Activated T-cell treated with anti-CD3 and anti-CD28 coated beads, Interleukin-2, amount 50 U/mL, for 1 hour (primary cell): ENCODE results near the gene KCNJ10.

Experiments used
- DNase-seq: peaks from one replicate; pipeline ENCODE4 v3.0.0-alpha.2; 2020

KCNJ10 gene

GRCh38 chr1:160082926-160083325, 13.0 kb upstream of the KCNJ10 start:
- no peak for DNase-seq

GRCh38 chr1:160082487-160082886, 12.5 kb upstream of the KCNJ10 start:
- no peak for DNase-seq

GRCh38 chr1:160081261-160081936, 11.4 kb upstream of the KCNJ10 start, which contains the start of gene KCNJ9:
TSS of gene KCNJ9 (plus strand) at chr1:160081538. CDS start at chr1:160084031, 2,493 bp downstream.
- no peak for DNase-seq

- no peak for DNase-seq
These were observed 10.6 kb upstream of the KCNJ10 start for GRCh38 chr1:160080381-160081100.

- DNase-seq: no peak
These were observed 9.5 kb upstream of the KCNJ10 start for GRCh38 chr1:160079448-160079847.

- DNase-seq: peak; percentile 70
These were observed 8.7 kb upstream of the KCNJ10 start for GRCh38 chr1:160078512-160079195.

- no peak for DNase-seq
These were observed 7.5 kb upstream of the KCNJ10 start for GRCh38 chr1:160077486-160077885.

- DNase-seq: no peak
These were observed 6.3 kb upstream of the KCNJ10 start for GRCh38 chr1:160076295-160076694.

GRCh38 chr1:160075836-160076235, 5.9 kb upstream of the KCNJ10 start:
- DNase-seq: no peak

- DNase-seq: no peak
These were observed 4.9 kb upstream of the KCNJ10 start for GRCh38 chr1:160074865-160075264.

- no peak for DNase-seq
These were observed 1.3 kb upstream of the KCNJ10 start for GRCh38 chr1:160071289-160071688.

GRCh38 chr1:160070243-160071163, 543 bp upstream of the KCNJ10 start:
- DNase-seq: peak; percentile 79

- DNase-seq: no peak
These were observed 1.7 kb downstream of the KCNJ10 start for GRCh38 chr1:160068225-160068624.

- DNase-seq: no peak
These were observed 2.9 kb downstream of the KCNJ10 start for GRCh38 chr1:160066829-160067745.

- no peak for DNase-seq
These were observed 5.2 kb downstream of the KCNJ10 start for GRCh38 chr1:160064746-160065145.

GRCh38 chr1:160064164-160064563, 5.8 kb downstream of the KCNJ10 start:
- DNase-seq: no peak

- no peak for DNase-seq
These were observed 6.8 kb downstream of the KCNJ10 start for GRCh38 chr1:160063176-160063575.

- no peak for DNase-seq
These were observed 7.8 kb downstream of the KCNJ10 start for GRCh38 chr1:160062230-160062532.

GRCh38 chr1:160061369-160062229, 8.4 kb downstream of the KCNJ10 start:
- DNase-seq: no peak

GRCh38 chr1:160058087-160058486, 11.9 kb downstream of the KCNJ10 start:
- DNase-seq: no peak

GRCh38 chr1:160056648-160057169, 13.3 kb downstream of the KCNJ10 start:
- DNase-seq: no peak
